ENCODE results near the gene VPS35L. TPM values are rescaled to one million over a fixed set of nuclear protein-coding genes. Genes with fewer than 3 reads are reported as not detected.

VPS35L gene
- total RNA-seq, 2 donors from 2014 or later, result 58.8 to 74.0 TPM

DNA sequence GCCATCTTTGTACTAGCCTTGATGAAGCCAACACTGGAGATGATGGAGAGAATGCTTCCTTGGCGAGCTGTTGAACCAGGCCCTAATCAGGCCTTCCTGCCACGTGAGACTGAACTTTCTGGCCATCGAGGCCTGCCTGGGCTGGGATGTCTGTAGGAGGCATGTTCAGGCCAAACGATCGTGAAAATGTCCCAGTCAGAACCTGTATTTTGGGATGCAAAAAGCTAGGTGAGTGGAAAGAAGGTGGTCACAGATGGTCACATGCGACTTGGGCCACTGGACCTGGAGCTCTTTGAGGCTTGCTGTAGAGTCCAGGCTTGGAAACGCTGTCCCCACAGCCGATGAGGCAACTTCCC, 149.6 kb downstream of the VPS35L start:
- Histone ChIP-seq H3K4me3 (no peak overlapping the region), H3K36me3 (peaks cover 0 to 5% of the 10 kb centered on the region in 2 donors), H3K4me1 (replicated peaks) (no peaks in the 10 kb centered on the region), H3K9me3 (no peaks in the 10 kb centered on the region), H3K27me3 (replicated peaks; ENCODE audit: insufficient read depth) (no peaks in the 10 kb centered on the region), H3K27ac (no peak overlapping the region)
- TF ChIP-seq, protein P1, sequence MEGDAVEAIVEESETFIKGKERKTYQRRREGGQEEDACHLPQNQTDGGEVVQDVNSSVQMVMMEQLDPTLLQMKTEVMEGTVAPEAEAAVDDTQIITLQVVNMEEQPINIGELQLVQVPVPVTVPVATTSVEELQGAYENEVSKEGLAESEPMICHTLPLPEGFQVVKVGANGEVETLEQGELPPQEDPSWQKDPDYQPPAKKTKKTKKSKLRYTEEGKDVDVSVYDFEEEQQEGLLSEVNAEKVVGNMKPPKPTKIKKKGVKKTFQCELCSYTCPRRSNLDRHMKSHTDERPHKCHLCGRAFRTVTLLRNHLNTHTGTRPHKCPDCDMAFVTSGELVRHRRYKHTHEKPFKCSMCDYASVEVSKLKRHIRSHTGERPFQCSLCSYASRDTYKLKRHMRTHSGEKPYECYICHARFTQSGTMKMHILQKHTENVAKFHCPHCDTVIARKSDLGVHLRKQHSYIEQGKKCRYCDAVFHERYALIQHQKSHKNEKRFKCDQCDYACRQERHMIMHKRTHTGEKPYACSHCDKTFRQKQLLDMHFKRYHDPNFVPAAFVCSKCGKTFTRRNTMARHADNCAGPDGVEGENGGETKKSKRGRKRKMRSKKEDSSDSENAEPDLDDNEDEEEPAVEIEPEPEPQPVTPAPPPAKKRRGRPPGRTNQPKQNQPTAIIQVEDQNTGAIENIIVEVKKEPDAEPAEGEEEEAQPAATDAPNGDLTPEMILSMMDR (IDR thresholded peaks at IDR 0.05), result no peak
- TF ChIP-seq POLR2AphosphoS5 (IDR thresholded peaks at IDR 0.05), result no peak
- no peak for TF ChIP-seq POLR2A (IDR thresholded peaks at IDR 0.05)
- intact Hi-C loops (cut with DNase I), result no loop called here
- no peak for DNase-seq (ENCODE audit: low spot score)
- WGBS, result 89% methylated on average over 8 of the region's 8 CpGs

DNA sequence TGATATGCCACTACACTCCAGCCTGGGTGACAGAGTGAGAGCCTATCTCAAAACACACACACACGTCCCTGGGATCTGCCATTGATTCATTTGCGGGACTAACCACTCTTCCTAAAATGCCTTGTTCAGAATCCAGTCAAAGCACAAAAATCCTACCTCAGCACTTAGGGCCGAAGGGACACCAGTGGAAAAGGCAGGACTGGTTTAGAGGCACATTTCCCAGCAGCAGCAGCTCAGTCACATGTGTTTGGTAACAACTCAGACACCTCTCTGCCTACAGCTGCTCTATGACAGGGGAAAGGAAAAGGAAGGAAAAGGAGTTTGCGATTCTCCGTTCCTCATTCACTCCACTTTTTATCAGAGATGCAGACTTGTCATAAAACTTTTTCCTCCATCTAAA, 150.3 kb downstream of the VPS35L start:
- no peak overlapping the region for H3K4me3 ChIP-seq
- WGBS, result 90% methylated on average over 5 of the region's 5 CpGs
- no peaks in the 10 kb centered on the region for H3K4me1 ChIP-seq (replicated peaks)
- H3K36me3 ChIP-seq, result peaks cover 0 to 5% of the 10 kb centered on the region in 2 donors
- no peak for DNase-seq (ENCODE audit: low spot score)
- TF ChIP-seq, protein P1 (IDR thresholded peaks at IDR 0.05), result no peak
- TF ChIP-seq POLR2AphosphoS5 (IDR thresholded peaks at IDR 0.05), result no peak
- TF ChIP-seq POLR2A (IDR thresholded peaks at IDR 0.05), result no peak
- no peak overlapping the region for H3K27ac ChIP-seq
- no peaks in the 10 kb centered on the region for H3K27me3 ChIP-seq (replicated peaks; ENCODE audit: insufficient read depth)
- intact Hi-C loops (cut with DNase I), result no loop called here
- H3K9me3 ChIP-seq, result no peaks in the 10 kb centered on the region

DNA sequence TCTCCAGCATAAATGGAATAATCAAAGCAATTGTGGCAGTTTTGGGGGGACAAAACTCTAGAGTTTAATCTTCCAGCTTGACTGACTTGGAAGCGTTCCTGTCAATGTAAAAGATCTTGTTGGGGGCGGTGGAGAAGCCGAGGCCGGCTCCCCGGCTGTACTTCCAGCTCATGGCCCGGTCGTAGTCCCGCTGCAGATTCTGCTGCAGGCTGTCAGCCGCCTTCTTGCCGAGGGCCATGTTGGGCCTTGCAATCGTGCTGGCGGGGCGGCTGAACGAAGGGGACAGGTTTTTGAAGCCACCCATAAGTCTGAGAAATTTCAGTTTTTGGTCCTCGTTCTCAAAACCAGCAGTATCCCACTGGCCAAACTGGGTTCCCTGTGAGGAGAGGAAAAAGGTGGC, 151.3 kb downstream of the VPS35L start:
- DNase-seq (ENCODE audit: low spot score), result no peak
- Histone ChIP-seq H3K27ac (no peak overlapping the region), H3K4me3 (no peak overlapping the region), H3K9me3 (no peaks in the 10 kb centered on the region), H3K36me3 (peaks cover 0 to 5% of the 10 kb centered on the region in 2 donors), H3K27me3 (replicated peaks; ENCODE audit: insufficient read depth) (no peaks in the 10 kb centered on the region), H3K4me1 (replicated peaks) (no peaks in the 10 kb centered on the region)
- 92% methylated on average over 15 of the region's 15 CpGs for WGBS
- intact Hi-C loops (cut with DNase I), result no loop called here
- TF ChIP-seq POLR2A (IDR thresholded peaks at IDR 0.05) (no peak), POLR2AphosphoS5 (IDR thresholded peaks at IDR 0.05) (no peak)
- TF ChIP-seq, protein P1 (IDR thresholded peaks at IDR 0.05), result no peak

DNA sequence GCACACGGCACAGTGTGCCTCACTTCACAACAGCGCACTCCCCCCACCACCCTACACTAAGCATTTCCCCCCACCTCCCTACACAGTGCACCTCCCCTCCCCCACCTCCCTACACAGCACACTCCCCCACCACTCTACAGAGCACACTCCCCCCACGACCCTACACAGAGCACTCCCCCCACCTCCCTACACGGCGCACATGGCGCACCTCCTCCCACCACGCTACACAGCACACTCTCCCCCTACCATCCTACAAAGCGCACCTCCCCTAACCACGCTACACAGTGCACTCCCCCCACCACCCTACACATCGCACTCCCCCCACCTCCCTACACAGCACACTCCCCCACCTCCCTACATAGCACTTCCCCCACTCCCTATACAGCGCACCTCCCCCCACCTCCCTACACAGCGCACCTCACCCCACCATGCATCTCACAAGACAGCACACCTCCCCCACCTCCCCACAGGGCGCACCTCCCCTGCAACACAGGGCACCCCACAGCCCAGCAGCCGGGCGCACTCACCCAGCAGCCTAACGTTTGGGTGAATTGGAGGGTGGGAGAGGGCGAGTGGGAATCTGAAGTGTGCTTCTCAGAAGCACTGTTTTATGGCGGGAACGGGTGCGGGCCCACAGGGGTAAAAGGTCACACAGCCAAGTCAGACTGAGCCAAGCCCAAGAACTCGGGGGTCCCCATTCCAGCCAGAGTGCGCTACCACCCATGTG, 152.2 kb downstream of the VPS35L start:
- no peaks in the 10 kb centered on the region for H3K9me3 ChIP-seq
- H3K4me3 ChIP-seq, result no peak overlapping the region
- H3K36me3 ChIP-seq, result peaks cover 0 to 5% of the 10 kb centered on the region in 2 donors
- WGBS, result 81% methylated on average over 22 of the region's 22 CpGs
- no peak overlapping the region for H3K27ac ChIP-seq
- intact Hi-C loops (cut with DNase I), result no loop called here
- no peaks in the 10 kb centered on the region for H3K27me3 ChIP-seq (replicated peaks; ENCODE audit: insufficient read depth)
- DNase-seq (ENCODE audit: low spot score), result no peak
- no peaks in the 10 kb centered on the region for H3K4me1 ChIP-seq (replicated peaks)
- no peak for TF ChIP-seq POLR2AphosphoS5 (IDR thresholded peaks at IDR 0.05)
- no peak for TF ChIP-seq POLR2A (IDR thresholded peaks at IDR 0.05)
- TF ChIP-seq, protein P1 (IDR thresholded peaks at IDR 0.05), result no peak

Data from prostate gland (tissue), 2 donors.